Measurements from ENCODE around the gene SLC8A3.

SLC8A3 gene

DNA sequence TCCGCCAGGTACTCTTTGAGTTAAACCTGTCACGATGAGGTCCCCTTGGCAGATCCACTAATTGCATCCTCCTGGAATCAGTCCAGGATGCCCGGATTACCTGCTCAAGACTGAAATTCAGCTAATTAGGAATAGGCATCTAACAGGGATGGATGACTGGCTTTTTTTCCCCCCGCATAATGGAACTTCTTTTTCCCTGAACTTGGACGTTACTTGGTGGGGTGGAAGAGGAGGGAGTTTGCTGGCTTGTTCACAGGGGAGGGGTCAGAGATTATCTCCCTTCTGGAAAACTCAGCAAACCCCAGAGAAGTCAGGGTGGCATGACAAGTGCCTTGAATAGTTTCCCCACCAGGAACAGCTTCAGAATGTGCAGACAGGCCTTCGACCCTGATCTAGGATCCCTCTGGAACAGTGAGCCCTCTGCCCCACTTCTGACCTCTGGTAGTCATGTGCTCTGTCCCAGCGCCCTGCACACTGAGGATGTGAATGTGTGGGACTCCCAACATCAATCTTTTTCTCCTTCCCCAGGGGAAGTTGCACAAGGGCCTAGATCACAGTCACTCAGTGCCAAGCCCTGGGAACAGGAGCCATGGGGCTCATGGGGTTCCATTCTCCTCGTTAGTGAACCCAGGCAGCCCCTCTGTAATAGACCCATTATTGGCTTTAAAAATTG, 167.1 kb downstream of the SLC8A3 start:
- peak; percentile 62 for DNase-seq

DNA sequence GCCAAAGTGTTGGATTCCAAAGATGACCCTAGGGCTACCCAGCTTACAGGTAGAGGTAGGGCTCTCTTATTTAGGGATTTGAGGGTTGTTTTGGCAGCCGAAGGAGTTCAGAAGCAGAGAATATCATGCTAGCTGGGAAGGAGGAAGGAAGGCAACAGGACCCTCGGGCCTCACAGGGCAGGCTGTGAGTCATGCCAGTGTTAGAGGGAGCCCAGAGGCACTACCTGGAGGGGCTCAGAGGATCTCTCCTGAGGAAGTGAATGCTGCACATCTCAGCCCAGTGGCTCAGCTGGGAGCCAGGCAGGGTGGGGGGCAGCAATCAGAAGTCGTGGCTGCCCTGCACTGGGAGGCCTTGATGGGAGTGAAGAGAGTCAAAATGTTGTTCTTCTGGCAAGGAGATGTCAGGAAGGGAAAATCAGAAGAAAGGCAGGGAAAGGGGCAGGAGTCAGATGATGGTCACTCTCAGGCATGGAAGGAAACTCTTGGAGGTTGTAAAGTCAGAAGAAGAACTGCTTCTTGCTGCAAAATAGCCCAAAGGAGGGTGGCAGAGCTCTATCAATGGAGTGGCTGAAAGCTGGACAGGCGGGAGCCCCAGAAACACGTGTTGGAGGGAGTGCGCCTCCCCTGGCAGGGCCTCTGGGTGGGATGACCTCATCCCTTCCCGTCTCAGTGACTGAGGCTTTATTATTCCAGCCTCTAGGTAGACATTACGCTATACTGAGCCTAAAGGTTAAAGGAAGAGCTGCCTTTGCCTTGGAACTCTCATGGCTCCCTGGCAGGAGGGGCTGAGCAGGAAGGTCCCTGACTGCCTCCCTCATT, 168.2 kb downstream of the SLC8A3 start:
- no peak for DNase-seq

DNA sequence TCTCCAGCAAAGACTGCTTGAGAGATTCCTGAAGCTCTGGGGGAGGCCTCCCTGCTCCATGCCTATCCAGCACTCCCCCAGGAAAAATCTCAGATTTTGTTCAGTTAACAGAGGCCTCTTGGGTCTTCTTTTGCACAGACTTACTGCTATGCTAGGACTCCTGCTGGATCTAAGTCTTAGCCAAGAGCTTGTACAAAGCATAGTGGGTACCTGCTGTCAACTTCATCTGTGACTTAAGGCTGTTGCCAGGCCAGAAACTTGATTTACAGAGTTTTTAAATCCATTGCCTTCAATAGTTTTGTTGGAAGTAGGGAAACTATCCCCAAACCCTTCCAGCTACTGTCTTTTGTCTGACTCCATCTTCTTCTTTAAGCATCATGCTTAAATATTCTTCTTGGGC, 169.1 kb downstream of the SLC8A3 start:
- no peak for DNase-seq

DNA sequence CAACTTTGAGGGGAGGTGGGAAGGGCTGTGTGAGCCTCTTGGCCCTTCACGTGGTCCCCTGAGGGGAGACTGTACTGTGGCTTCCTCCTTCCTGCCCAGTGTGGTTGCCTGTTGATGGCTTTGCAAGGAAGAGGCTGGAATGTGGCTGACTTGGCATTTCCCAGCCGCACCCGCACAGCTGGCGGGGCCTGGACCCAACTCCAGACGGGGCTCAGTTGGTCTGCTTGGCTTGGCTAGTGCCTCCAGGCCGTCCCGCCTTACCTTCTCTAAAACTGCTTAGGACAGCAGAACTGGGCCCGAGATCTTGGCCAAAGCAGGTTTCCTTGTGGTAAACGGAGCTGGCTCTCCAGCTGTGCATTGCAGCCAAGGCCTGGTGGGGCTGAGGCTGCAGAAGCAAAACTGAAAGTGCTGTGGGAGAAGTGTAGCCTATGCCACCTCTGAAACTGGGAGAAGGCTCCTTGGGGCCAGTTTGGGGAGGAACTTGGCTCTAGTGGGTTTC, 170.0 kb downstream of the SLC8A3 start:
- no peak for DNase-seq

DNA sequence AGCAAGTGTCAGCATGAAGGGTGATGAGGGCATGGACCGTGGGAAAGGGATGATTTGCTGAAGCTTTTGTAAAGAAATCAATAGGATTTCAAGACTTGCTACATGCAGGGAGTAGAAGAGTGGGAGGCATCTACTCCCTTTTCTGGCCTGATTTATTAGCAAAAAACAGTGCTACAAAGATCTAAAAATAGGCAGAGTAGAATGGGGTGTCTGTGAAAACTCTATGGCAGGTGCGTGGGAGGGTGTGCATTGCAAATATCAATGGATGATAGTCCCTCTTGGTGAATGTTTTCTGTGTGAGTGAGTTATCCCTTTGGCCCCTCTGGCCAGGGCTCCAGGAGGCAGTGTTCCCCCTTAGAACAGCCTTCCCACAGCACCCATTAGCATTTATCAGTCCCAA, 170.5 kb downstream of the SLC8A3 start:
- DNase-seq, result no peak

DNA sequence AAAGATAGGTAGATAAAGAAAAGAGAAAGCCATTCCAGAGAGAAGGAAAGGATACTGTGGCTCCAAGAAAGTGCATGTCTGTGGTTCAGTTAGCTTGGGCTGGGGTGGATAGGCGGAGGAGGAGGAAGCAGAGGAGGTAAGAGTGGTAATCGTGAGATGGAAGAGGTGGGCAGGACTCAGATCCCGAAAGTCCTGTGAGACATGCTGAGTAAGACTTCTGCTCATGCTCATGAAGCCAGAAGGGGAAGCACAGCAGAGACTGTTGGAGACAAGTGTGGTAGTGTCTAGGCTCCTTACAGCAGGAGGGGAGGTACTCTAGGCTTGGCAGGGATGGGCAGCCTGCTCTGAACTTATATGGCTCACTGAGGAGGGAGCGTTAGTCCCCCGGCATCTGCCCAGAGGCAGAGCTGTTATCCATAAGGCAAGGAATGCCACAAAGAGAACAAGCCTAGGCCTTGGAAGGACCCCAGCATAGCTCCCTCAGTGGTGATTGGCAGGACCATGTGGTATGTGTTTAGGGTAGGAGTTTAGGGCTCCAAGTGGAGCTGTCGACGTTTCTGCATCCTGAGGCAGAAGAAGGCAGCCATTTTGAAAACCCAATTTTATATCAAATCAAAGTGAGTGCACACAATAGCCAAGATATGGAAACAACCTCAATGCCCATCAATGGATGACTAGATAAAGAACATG, 174.2 kb downstream of the SLC8A3 start:
- no peak for DNase-seq

DNA sequence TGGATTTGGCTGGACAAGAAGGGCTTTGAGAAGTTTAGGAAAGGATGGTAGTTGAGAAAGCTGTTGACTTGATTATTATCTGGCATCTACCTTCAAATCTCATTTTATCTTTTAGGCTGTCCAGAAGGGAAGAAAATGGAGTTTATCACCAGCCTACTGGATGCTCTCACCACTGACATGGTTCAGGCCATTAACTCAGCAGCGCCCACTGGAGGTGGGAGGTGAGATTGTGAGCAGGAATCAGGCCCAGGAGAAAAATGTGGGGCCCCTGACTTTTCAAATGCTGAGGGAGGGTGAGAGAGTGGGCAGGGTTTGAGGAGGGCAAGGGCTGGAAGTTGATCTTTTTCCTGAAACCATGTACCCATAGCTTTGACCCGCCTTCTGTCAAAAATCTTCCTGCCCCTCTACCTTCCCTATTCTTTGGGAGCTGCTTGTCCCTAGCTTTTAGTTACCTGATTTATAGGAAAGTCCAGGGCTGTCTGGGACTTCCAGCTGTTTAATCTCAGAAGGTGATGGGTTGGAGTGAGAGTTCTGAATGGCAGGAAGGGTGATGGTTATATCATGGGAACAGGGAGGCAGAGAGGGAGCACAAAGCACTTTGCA, 175.4 kb downstream of the SLC8A3 start:
- DNase-seq, result peak; percentile 62

DNA sequence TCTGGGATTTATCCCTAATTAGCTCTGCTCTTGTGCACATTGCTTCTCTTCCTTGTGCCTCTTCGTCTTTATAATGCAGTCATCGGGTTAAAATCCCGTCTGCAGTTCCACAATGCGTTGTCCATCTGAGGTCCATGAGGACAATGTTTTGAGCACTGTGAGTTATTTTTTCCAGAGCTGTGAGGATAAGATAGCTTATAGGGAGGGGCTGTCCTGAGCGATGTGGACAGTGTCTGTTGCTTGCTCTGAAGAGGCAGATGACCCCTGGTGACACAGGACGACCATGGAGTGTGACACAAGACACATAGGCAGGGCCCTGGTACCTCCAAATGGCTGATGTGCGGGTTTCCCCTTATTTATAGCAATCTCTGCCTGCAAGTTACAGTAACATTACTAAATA, 177.0 kb downstream of the SLC8A3 start:
- DNase-seq, result no peak

DNA sequence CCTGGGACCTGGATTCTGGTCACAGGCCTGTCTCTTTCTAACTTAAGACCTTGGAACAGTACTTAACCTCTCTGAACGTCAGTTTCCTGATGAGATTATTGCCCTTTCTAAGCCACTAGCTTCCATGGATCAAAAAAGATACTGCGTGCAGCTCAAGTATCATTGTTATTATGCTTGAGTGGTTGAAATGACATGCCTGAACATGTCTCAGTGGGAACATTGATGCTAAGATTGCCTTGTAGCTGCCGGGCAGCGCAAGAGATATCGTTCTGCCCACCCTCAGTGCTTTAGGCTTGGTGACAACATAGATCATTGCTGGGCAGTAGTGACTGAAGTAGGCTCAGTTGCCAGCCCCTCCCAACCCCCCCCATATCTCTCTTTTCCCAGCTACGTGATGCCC, 177.7 kb downstream of the SLC8A3 start:
- DNase-seq, result peak; percentile 72

DNA sequence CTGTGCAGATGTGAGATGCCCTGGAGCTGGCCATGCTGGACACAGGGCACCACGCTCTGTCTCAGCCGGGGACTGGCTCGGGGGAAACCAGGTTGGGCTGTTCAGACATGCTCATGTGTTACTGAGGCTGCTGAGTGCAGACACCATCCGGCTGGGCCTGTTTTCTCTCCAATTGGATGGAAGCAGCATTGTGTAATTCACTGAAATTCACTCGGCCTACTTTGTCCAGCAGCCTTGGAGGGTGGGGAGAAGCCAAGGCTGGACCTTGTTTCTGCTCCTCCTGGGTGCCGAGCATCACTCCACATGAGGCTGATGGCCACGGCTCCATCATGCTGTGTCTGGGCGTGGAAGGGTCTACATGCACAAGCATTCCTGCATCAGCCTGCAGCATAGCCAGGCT, 178.8 kb downstream of the SLC8A3 start:
- no peak for DNase-seq

DNA sequence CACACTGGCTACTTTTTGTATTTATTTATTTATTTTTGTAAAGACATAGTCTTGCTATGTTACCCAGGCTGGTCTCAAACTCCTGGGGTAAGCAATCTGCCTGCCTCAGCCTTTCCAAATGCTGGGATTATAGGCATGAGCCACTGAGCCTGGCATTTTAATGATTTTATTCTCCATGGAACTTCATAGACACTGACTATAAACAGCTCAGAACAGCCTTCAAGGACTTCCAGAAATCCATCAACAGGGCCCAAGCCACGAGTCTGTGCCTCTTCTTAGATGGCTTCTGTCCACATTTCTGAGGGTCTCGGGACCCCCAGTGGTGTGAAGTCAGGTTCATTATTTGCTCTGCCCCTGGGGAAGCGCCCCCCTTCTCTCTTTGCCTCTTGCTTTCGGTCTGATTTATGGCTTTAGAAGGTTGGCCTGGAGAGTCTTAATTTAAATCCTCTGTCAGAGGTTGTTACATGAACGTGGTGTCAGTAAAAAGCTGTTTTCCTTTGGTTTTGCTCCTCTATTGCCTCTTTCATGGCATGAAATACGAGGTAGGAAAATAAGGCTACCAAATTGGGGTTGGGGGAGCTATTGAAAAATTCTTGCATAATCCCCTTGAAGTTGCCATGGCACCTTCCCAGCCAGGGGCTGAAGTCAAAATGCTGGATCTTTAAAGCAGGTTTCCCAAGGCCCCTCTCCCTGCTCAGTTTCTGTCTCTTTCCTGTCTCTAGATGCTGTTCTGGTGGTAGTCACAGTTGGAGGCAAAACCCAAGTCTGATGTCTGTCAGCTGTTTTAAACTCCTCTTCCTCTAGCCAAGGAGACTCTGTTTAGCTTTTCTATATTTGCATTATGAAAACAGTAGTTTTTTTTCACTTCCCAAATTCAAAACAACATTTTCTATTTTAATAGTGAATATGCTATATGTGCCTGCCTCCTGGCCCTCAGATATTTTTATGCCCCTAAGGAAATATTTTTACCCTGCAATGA, 180.2 kb downstream of the SLC8A3 start:
- peak; percentile 77 for DNase-seq

DNA sequence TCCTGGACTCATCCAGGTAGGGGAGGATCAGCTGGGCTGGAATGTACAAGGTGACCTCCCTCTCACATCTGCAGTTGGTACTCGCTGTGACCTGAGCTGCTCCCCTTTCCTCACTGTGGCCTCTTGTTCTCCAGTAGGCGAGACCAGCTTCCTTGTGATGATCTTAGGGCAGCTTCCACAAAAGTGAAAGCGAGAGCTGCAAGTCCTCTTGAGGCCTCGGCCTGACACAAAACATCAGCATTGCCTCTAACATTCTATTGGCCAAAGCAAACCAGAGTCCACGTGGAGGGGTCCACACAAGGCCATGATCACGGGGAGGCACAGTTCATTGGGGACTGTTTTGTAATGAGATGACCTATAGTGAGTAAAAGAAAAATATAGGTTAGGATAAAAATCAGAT, 182.1 kb downstream of the SLC8A3 start:
- peak; percentile 37 for DNase-seq

DNA sequence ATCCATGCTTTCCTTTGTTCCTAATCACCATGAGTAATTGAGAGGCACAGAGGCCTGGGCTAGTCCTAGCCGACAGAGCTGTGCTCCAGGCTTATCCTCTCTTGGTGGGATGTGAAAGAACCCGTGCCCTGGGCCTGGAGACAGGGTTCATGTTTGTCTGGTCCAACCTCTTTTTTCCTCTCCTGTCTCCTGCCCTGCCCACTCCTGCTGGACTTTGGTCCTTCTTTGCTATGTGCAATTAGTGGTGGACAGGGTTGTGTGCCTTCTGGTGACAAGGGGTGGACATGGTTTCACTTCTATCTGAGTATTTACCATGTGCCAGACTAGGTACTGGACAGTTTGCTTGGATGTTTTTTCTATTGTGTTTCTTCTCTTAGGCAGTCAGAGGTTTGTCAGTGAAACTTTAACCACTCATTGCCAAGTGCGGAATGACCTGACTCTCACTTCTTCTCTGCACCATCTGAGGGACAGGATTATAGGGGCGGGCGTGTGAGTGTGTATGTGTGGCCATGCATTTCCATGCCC, 183.4 kb downstream of the SLC8A3 start:
- peak; percentile 24 for DNase-seq

DNA sequence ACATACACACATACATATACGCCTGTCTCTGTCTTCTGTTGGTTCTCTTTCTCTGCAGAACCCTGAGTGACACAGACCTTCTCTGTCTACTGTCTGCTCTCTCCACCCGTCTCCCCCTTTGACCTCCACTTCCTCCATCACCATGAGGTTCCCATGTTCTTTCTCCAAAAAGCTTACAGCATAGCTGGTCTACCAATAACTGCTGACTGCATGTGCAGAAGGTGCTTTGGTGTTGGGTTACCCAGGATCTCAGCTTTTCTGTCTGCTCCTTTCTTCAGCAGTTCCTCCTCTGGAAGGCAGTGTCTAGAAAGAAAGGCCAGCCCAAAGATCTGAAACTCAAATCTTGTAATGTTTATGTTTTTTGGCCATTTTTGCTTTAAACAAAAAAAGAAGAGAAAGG, 184.0 kb downstream of the SLC8A3 start:
- DNase-seq, result peak; percentile 46

DNA sequence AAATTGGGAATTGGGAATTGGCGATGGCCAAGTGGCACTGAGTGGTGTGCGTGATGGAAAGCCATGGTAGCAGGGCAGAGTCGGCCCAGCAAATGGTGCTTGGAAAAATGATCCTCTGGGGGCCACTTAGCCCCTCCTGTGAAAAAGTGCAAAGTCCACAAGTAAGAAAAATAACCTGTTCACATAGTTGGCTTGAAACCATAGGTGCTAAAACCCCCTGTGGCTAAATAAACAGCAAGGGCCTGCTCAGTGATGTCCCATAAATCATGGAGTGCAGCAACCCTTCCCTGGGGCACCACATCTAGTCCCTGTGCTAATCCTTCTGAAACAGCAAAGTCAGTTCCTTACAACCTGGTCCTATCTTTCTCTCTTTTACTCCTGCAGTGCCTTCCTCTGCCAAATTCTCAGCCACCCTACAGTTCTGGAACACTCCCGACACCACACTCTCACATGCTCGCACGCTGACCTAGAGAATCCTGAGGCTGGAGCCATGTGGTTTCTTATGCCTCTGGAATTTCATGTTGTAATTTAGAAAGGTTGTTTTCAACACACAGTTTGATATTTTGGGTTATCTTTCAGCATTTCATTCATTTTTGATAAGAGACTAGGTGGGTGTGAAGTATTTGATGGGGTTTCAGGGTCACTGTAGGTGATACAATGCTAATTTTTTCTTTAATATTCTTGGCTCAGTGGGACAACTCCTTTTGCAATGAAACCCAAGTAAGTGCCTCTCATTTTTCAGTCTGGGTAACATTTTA, 186.0 kb downstream of the SLC8A3 start:
- peak; percentile 98 for DNase-seq

DNA sequence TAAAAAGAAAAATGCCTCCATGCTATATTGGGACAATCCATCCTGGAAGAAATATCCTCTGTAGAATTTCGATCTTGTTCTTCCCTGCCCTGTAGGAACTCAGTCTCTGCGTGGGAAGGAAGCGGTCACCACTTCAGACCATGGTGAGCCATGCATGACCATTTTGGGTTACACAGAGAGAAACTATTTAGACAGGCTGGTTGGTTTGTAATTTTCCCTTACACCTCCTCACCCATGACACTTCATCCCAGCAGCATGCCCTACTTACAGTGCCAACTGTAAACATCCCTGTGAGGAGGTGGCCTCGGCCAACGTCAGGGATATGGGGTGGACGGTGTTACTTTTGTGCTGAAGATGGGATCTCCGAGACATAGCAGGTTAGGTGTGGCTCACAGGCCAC, 188.2 kb downstream of the SLC8A3 start:
- DNase-seq, result no peak

DNA sequence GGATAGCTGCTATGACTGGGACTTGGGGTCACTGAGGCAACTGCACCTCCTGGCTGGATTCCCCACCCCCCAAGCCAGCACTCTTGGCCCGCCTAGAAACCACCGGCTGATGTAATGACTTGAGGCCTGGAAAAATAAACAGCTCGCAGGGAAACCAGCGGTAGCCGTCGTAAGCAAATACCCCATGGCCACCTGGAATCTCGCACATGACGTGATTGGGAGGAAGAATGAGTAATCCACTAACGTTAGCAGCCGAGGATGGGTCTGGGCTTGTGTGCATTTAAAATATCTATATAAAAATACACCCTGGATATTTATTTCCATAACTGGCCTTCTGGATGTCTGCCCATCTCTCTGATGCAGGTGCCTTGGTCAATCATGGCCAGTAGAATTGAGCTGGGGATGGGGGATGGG, 189.5 kb downstream of the SLC8A3 start:
- DNase-seq, result peak; percentile 99

DNA sequence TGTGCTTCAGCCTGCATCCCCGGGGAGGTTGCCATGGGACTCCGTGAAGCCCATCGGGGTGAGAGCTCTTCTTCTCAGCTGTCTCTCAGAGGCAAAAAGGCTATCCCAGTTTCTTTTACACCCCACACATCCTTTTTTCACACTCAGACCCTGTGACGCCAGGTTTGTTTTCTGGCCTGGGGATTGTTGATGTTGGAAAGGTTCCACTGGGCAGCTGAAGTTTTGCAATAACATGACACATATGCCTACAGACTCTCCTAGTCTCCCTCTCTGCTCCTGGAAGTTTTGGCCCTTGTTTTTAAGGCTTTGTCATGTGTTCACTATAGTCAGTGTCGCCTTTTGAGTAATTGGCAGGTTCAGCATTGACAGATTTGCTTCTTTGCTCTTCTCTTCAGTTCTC, 190.9 kb downstream of the SLC8A3 start:
- peak; percentile 94 for DNase-seq

DNA sequence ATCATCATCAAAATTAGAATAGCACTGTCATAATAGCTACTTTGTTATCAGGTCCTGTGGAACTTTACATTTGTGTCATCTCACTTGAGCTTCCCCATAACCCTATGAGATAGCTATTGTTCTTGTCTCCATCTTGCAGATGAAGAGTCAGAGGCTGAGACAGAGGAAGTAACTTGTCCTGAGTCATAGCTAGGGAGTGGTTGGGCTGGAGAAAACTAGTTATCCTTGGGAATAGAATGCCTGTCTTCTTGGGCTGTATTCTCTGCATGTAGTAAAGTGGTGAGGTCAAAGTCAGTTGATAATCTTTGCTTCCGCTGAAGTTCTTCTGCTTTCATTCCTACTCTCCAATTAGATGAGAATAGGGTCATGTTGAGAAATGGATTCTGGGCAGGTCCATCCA, 192.5 kb downstream of the SLC8A3 start:
- no peak for DNase-seq
